Activated T-helper 17 cell treated with anti-CD3 and anti-CD28 coated beads, Interleukin-2, amount 50 U/mL, for 72 hours (primary cell): Measurements from ENCODE around the gene FEM1C. TPM values are rescaled to one million over a fixed set of nuclear protein-coding genes. Genes with fewer than 3 reads are reported as not detected.

Experiments
- ATAC-seq: fragments of 150-1000 bp; cut with Tn5 transposase; replicated peaks from 2 replicates; pipeline ENCODE4 v1.10.0; 2021; ENCODE audit warnings: mild to moderate bottlenecking, moderate library complexity
- H3K27ac Mint-ChIP-seq: one replicate; pipeline ENCODE4 v1.8.0; 2022; ENCODE audit warnings: mixed read lengths
- H3K27me3 Mint-ChIP-seq: one replicate; pipeline ENCODE4 v1.8.0; 2022; ENCODE audit warnings: mixed read lengths
- H3K36me3 Mint-ChIP-seq: one replicate; pipeline ENCODE4 v1.8.0; 2022; ENCODE audit warnings: low read depth, mild to moderate bottlenecking, mixed read lengths
- H3K4me1 Mint-ChIP-seq: one replicate; pipeline ENCODE4 v1.8.0; 2022; ENCODE audit warnings: mixed read lengths
- H3K4me3 Mint-ChIP-seq: one replicate; pipeline ENCODE4 v1.8.0; 2022; ENCODE audit warnings: mild to moderate bottlenecking, mixed read lengths
- H3K9me3 Mint-ChIP-seq: one replicate; pipeline ENCODE4 v1.8.0; 2022; ENCODE audit warnings: mixed read lengths
- total RNA-seq, 2 donors: library from RNA; stranded (reverse); gene quantifications; one replicate each; pipeline ENCODE4 v1.2.3, GENCODE V29; 2022

The FEM1C gene
- total RNA-seq, 2 donors from 2014 or later, result 14.2 to 33.7 TPM

- Mint-ChIP-seq H3K27me3 (no peaks in the 10 kb centered on the region), H3K36me3 (peaks cover 27% of the 10 kb centered on the region), H3K4me1 (no peaks in the 10 kb centered on the region), H3K27ac (no peak overlapping the region), H3K4me3 (no peak overlapping the region), H3K9me3 (peaks cover 3% of the 10 kb centered on the region)
- no peak for ATAC-seq
Observed at GRCh38 chr5:115516372-115516771, 28.2 kb downstream of the FEM1C start.

- Mint-ChIP-seq H3K4me1 (no peaks in the 10 kb centered on the region), H3K27ac (no peak overlapping the region), H3K36me3 (peaks cover 8% of the 10 kb centered on the region), H3K27me3 (no peaks in the 10 kb centered on the region), H3K4me3 (no peak overlapping the region), H3K9me3 (peaks cover 3% of the 10 kb centered on the region)
- no peak for ATAC-seq
Observed at GRCh38 chr5:115514220-115514619, 30.4 kb downstream of the FEM1C start.

- Mint-ChIP-seq H3K9me3 (peaks cover 3% of the 10 kb centered on the region), H3K4me3 (no peak overlapping the region), H3K36me3 (no peaks in the 10 kb centered on the region), H3K4me1 (no peaks in the 10 kb centered on the region), H3K27ac (no peak overlapping the region), H3K27me3 (no peaks in the 10 kb centered on the region)
- ATAC-seq, result no peak
Observed at GRCh38 chr5:115511632-115512031, 32.9 kb downstream of the FEM1C start.

GRCh38 chr5:115510145-115510645 is 34.4 kb downstream of the FEM1C start:
- no peak overlapping the region for H3K27ac Mint-ChIP-seq
- no peak for ATAC-seq
- H3K4me1 Mint-ChIP-seq, result no peaks in the 10 kb centered on the region
- H3K27me3 Mint-ChIP-seq, result peaks cover 5% of the 10 kb centered on the region
- H3K9me3 Mint-ChIP-seq, result peaks cover 3% of the 10 kb centered on the region
- no peaks in the 10 kb centered on the region for H3K36me3 Mint-ChIP-seq
- no peak overlapping the region for H3K4me3 Mint-ChIP-seq

GRCh38 chr5:115509547-115509946 is 35.0 kb downstream of the FEM1C start:
- peaks cover 5% of the 10 kb centered on the region for H3K27me3 Mint-ChIP-seq
- H3K9me3 Mint-ChIP-seq, result peaks cover 3% of the 10 kb centered on the region
- H3K4me3 Mint-ChIP-seq, result no peak overlapping the region
- H3K4me1 Mint-ChIP-seq, result no peaks in the 10 kb centered on the region
- ATAC-seq, result no peak
- H3K27ac Mint-ChIP-seq, result no peak overlapping the region
- H3K36me3 Mint-ChIP-seq, result no peaks in the 10 kb centered on the region

- Mint-ChIP-seq H3K27me3 (peaks cover 5% of the 10 kb centered on the region), H3K27ac (no peak overlapping the region), H3K36me3 (no peaks in the 10 kb centered on the region), H3K4me1 (no peaks in the 10 kb centered on the region), H3K9me3 (peaks cover 3% of the 10 kb centered on the region), H3K4me3 (no peak overlapping the region)
- no peak for ATAC-seq
Observed at GRCh38 chr5:115507681-115508080, 36.9 kb downstream of the FEM1C start.

- H3K27me3 Mint-ChIP-seq, result peaks cover 5% of the 10 kb centered on the region
- H3K4me1 Mint-ChIP-seq, result no peaks in the 10 kb centered on the region
- H3K36me3 Mint-ChIP-seq, result no peaks in the 10 kb centered on the region
- H3K9me3 Mint-ChIP-seq, result no peaks in the 10 kb centered on the region
- ATAC-seq, result no peak
- H3K27ac Mint-ChIP-seq, result no peak overlapping the region
- H3K4me3 Mint-ChIP-seq, result no peak overlapping the region
Observed at GRCh38 chr5:115503420-115503819, 41.2 kb downstream of the FEM1C start.

- H3K27me3 Mint-ChIP-seq, result peaks cover 12% of the 10 kb centered on the region
- H3K4me3 Mint-ChIP-seq, result no peak overlapping the region
- no peaks in the 10 kb centered on the region for H3K9me3 Mint-ChIP-seq
- ATAC-seq, result no peak
- H3K4me1 Mint-ChIP-seq, result no peaks in the 10 kb centered on the region
- no peak overlapping the region for H3K27ac Mint-ChIP-seq
- no peaks in the 10 kb centered on the region for H3K36me3 Mint-ChIP-seq
Observed at GRCh38 chr5:115501464-115502210, 42.9 kb downstream of the FEM1C start.

GRCh38 chr5:115500225-115500624 is 44.4 kb downstream of the FEM1C start:
- Mint-ChIP-seq H3K4me1 (no peaks in the 10 kb centered on the region), H3K4me3 (no peak overlapping the region), H3K36me3 (no peaks in the 10 kb centered on the region), H3K27ac (no peak overlapping the region), H3K9me3 (no peaks in the 10 kb centered on the region), H3K27me3 (peaks cover 7% of the 10 kb centered on the region)
- ATAC-seq, result no peak

- H3K4me1 Mint-ChIP-seq, result no peaks in the 10 kb centered on the region
- H3K9me3 Mint-ChIP-seq, result no peaks in the 10 kb centered on the region
- no peak for ATAC-seq
- no peak overlapping the region for H3K4me3 Mint-ChIP-seq
- no peaks in the 10 kb centered on the region for H3K36me3 Mint-ChIP-seq
- H3K27ac Mint-ChIP-seq, result no peak overlapping the region
- peaks cover 26% of the 10 kb centered on the region for H3K27me3 Mint-ChIP-seq
Observed at GRCh38 chr5:115496936-115497576, 47.5 kb downstream of the FEM1C start.

GRCh38 chr5:115494570-115495289 is 49.8 kb downstream of the FEM1C start:
- Mint-ChIP-seq H3K27ac (no peak overlapping the region), H3K4me3 (no peak overlapping the region), H3K9me3 (no peaks in the 10 kb centered on the region), H3K27me3 (peaks cover 26% of the 10 kb centered on the region), H3K36me3 (no peaks in the 10 kb centered on the region), H3K4me1 (no peaks in the 10 kb centered on the region)
- ATAC-seq, result peak; percentile 14

- Mint-ChIP-seq H3K4me1 (peaks cover 6% of the 10 kb centered on the region), H3K36me3 (no peaks in the 10 kb centered on the region), H3K27ac (no peak overlapping the region), H3K27me3 (peaks cover 27% of the 10 kb centered on the region), H3K4me3 (no peak overlapping the region), H3K9me3 (no peaks in the 10 kb centered on the region)
- ATAC-seq, result no peak
Observed at GRCh38 chr5:115490596-115490995, 54.0 kb downstream of the FEM1C start.

GRCh38 chr5:115489733-115490132 is 54.8 kb downstream of the FEM1C start:
- no peaks in the 10 kb centered on the region for H3K9me3 Mint-ChIP-seq
- no peaks in the 10 kb centered on the region for H3K36me3 Mint-ChIP-seq
- peaks cover 6% of the 10 kb centered on the region for H3K4me1 Mint-ChIP-seq
- no peak overlapping the region for H3K4me3 Mint-ChIP-seq
- no peak overlapping the region for H3K27ac Mint-ChIP-seq
- H3K27me3 Mint-ChIP-seq, result peaks cover 24% of the 10 kb centered on the region
- ATAC-seq, result no peak

- ATAC-seq, result peak; percentile 94
- Mint-ChIP-seq H3K36me3 (no peaks in the 10 kb centered on the region), H3K9me3 (no peaks in the 10 kb centered on the region), H3K27ac (peak overlapping the region; percentile 14), H3K27me3 (peaks cover 13% of the 10 kb centered on the region), H3K4me1 (peaks cover 6% of the 10 kb centered on the region), H3K4me3 (no peak overlapping the region)
Observed at GRCh38 chr5:115487756-115488155, 56.8 kb downstream of the FEM1C start.

GRCh38 chr5:115487168-115487567 is 57.4 kb downstream of the FEM1C start:
- Mint-ChIP-seq H3K27ac (peak overlapping the region; percentile 14), H3K4me1 (peaks cover 6% of the 10 kb centered on the region), H3K27me3 (peaks cover 8% of the 10 kb centered on the region), H3K4me3 (no peak overlapping the region), H3K36me3 (no peaks in the 10 kb centered on the region), H3K9me3 (no peaks in the 10 kb centered on the region)
- no peak for ATAC-seq
